Activated T-cell treated with anti-CD3 and anti-CD28 coated beads, Interleukin-2, amount 50 U/mL, for 72 hours (primary cell): ENCODE measurements around the gene IMP3. TPM values are rescaled to one million over a fixed set of nuclear protein-coding genes. Genes with fewer than 3 reads are reported as not detected.

Experiments used
- ATAC-seq, 2 donors: fragments of 150-1000 bp; cut with Tn5 transposase; replicated peaks in 1 of 2; 2 replicates each; pipeline ENCODE4 v1.10.0; 2021; ENCODE audit warnings: moderate library complexity in 2 of 2, mild to moderate bottlenecking in 1 of 2
- DNase-seq, 2 donors: peaks; one replicate each; pipeline ENCODE4 v3.0.0; 2021 to 2022; ENCODE audit warnings: mixed read lengths in 1 of 2
- H3K27ac Mint-ChIP-seq: one replicate; pipeline ENCODE4 v1.8.0; 2022; ENCODE audit warnings: mild to moderate bottlenecking, moderate library complexity, mixed read lengths
- H3K27me3 Mint-ChIP-seq: one replicate; pipeline ENCODE4 v1.8.0; 2022; ENCODE audit warnings: low read depth, mixed read lengths
- H3K36me3 Mint-ChIP-seq, 2 donors: one replicate each; pipeline ENCODE4 v1.8.0; 2022; ENCODE audit warnings: mixed read lengths in 2 of 2, mild to moderate bottlenecking in 1 of 2; ENCODE audit not compliant: insufficient read depth in 2 of 2
- H3K4me1 Mint-ChIP-seq: one replicate; pipeline ENCODE4 v1.8.0; 2022; ENCODE audit warnings: low read depth, mixed read lengths
- H3K4me3 Mint-ChIP-seq, 2 donors: one replicate each; pipeline ENCODE4 v1.8.0; 2022; ENCODE audit warnings: mild to moderate bottlenecking in 2 of 2, mixed read lengths in 2 of 2, moderate library complexity in 2 of 2
- H3K9me3 Mint-ChIP-seq, 2 donors: one replicate each; pipeline ENCODE4 v1.8.0; 2022; ENCODE audit warnings: mixed read lengths in 2 of 2
- total RNA-seq, 2 donors: library from RNA; stranded (reverse); gene quantifications; one replicate each; pipeline ENCODE4 v1.2.3, GENCODE V29; 2022

The IMP3 gene
- total RNA-seq, 2 donors from 2014 or later: 57.5 to 61.0 TPM

DNA sequence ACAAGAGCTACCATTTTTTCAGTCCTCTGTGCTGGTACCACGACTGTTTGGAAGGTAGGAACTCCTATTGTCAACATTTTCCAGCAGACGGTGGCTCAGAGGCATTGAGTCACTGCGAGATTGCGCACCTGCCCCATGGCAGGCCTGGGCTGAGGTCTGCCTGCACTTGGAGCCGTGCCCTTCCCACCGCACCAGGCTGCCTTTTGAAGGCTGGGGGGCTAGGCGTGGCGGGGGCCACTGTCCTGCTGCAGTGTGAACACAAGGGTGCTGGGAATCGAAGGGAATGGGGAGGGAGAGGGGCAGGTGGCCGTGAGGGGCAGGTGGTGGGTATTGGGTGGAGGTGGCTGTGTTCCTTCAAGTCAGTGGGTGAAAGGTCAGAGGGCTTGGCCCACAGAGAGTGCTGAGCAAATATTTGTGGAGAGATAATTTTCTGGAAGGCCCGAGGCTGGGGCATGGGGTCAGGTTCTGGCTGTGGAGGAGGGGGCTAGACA, 24.0 kb upstream of the IMP3 start:
- no peak overlapping the region for H3K4me3 Mint-ChIP-seq
- H3K27ac Mint-ChIP-seq: no peak overlapping the region
- no peaks in the 10 kb centered on the region for H3K9me3 Mint-ChIP-seq
- DNase-seq (no peak), ATAC-seq (no peak)
- H3K36me3 Mint-ChIP-seq: no peaks in the 10 kb centered on the region
- no peaks in the 10 kb centered on the region for H3K27me3 Mint-ChIP-seq
- H3K4me1 Mint-ChIP-seq: no peaks in the 10 kb centered on the region

DNA sequence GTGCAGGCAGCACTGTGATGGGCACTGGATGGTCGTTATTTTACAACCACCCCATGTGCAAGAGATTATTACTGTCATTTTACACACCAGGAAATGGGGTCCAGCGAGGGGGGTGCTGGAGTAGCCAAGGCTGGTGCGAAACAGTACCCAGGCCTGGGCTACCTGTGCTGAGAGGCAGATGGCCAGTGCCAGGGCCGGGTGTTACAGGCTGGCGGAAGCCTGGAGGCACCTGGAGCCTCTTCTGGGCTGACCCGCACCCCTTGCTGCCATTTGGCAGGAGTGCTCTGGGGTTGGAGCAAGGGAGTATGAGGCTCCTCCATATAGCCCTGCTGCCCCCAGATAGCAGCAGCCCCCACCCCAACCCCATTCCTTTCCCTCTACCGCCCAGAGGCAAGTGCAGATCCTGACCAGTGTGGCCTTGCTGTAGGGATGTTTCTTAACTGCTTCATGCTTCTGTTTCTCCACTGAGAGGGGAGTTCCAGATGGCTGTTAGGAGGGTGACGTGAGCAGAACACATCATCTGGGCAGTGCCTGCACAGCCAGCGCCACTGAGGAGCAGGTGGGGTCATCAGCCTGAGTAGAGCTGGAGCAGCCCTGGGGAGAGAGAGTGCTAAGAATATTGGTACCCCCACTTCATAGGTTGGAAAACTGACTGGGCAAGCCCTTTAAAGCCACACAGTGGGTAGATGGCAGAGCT, 22.9 kb upstream of the IMP3 start:
- Mint-ChIP-seq H3K36me3 (no peaks in the 10 kb centered on the region), H3K27ac (no peak overlapping the region), H3K9me3 (no peaks in the 10 kb centered on the region), H3K4me1 (no peaks in the 10 kb centered on the region), H3K27me3 (no peaks in the 10 kb centered on the region), H3K4me3 (no peak overlapping the region)
- no peak for DNase-seq
- no peak for ATAC-seq

DNA sequence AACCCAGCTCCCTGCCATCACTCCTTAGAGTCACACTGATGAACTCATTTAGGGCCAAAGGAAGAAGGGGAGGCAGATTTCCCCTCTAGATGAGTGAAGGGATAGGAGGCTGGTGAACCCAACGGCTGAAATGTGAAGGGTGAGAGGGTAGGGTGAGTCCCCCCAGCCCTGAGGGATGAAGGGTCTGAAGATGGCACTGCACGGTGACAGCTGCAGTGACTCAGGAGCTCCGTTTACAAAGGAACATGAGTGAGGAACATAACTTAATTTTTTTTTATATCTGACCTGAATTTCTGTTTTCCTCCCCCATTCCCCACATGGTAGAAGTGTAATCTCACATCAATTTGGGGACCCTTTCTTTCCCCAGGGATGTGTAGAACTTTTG, 21.7 kb upstream of the IMP3 start:
- Mint-ChIP-seq H3K27me3 (no peaks in the 10 kb centered on the region), H3K4me3 (no peak overlapping the region), H3K4me1 (no peaks in the 10 kb centered on the region), H3K9me3 (no peaks in the 10 kb centered on the region), H3K36me3 (no peaks in the 10 kb centered on the region), H3K27ac (no peak overlapping the region)
- no peak for DNase-seq
- ATAC-seq: no peak

DNA sequence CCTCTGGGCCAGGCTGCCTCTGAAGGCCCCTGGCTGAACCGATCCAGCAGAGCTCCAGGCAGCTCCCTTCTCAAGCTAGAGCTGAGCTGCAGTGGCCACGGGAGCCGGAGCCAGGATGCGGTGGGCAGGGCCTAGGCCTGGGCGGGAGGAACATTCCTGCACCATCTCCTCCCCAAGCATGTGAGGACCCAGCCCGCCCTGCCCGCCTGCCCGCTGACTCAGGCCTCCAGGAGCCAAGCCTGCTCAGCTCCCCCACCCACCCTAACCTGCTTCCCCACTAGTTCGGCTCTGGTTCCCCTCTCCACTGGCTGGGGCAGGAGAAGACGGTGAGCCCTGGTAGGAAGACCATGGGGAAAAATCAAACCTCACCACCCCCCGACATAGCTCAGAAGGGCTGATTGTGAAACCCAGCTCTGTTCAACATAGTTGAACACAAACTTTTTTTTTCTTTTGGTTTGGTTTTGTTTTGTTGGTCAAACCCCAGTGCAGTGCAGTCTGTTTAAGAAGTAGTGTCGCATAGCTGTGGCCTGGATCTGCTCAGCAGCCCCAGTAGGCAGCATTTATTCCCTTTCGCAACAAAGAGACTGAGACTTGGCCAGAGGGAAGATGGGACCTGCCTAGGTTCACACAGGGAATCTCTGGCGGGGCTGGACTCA, 21.2 kb upstream of the IMP3 start:
- no peaks in the 10 kb centered on the region for H3K9me3 Mint-ChIP-seq
- H3K36me3 Mint-ChIP-seq: no peaks in the 10 kb centered on the region
- H3K4me1 Mint-ChIP-seq: no peaks in the 10 kb centered on the region
- no peak overlapping the region for H3K27ac Mint-ChIP-seq
- no peak for DNase-seq
- no peak overlapping the region for H3K4me3 Mint-ChIP-seq
- ATAC-seq: no peak
- H3K27me3 Mint-ChIP-seq: no peaks in the 10 kb centered on the region

DNA sequence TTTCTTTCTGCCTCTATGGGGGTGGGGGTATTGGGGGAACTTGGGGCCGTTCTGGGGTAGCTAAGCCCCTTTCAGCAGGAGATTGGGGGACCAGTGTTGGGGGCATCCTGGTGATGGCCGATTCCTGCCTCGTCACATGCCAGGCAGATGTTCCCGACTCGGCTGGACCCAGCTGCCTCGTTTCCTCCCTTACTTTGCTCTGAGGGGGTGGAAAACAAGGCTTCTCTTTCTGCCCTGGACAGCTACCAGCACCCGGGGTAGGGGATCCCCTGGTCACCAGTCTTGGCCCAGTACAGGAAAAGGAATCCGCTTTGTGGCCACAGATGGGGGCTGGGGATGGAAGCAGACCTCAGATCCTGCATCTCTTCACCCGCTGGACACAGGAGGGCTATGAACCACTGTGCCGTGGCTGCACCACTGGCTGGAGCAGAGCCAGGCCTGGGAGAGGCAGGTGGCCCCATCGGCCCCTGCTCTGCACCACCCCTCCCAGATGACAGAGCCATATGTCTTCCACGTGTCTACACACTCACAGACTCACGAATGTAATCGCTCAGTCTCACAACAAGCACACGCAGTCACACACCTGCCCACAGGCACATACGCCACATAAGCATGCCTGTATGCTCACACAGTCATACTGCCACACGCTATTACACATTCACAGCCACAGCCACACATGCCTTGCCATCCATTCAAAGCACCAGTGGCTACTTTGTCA, 20.1 kb upstream of the IMP3 start:
- Mint-ChIP-seq H3K4me3 (no peak overlapping the region), H3K27ac (no peak overlapping the region), H3K4me1 (no peaks in the 10 kb centered on the region), H3K36me3 (no peaks in the 10 kb centered on the region), H3K27me3 (no peaks in the 10 kb centered on the region), H3K9me3 (no peaks in the 10 kb centered on the region)
- peak in 1 of 2 donors; percentile 23 for ATAC-seq
- no peak for DNase-seq

DNA sequence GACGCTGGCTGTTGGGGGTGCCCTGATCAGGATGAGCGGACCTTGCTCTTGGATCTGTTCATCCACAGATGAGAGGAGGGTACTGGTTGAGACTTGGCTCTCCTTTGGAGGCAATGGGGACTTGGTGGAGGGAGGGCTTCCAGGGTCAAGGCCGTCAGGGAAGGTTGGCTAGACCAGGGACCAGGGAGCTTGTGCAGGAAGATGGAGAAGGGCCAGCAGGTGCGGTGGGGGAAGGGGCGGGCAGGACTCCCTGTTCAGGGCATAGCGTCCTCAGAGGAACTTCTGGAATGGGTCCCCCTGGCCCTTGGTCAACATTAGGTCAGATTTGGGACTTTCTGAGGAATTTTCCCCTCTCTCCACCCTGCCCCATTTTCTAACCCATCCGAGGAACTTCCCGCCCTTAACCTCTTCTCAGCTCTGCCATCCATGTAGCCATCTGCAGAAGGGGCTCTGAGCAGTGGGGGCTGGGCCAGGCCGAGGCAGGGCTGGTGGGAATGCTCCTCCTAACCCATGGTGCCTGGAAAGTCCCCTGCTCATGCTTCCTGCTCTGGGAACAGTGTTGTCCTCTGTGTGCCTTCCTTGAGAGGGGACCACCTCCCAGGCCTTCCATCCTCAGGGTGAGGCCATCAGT, 19.2 kb upstream of the IMP3 start:
- no peak overlapping the region for H3K4me3 Mint-ChIP-seq
- no peaks in the 10 kb centered on the region for H3K36me3 Mint-ChIP-seq
- ATAC-seq: no peak
- no peak for DNase-seq
- no peaks in the 10 kb centered on the region for H3K9me3 Mint-ChIP-seq
- H3K27me3 Mint-ChIP-seq: no peaks in the 10 kb centered on the region
- no peak overlapping the region for H3K27ac Mint-ChIP-seq
- H3K4me1 Mint-ChIP-seq: no peaks in the 10 kb centered on the region

DNA sequence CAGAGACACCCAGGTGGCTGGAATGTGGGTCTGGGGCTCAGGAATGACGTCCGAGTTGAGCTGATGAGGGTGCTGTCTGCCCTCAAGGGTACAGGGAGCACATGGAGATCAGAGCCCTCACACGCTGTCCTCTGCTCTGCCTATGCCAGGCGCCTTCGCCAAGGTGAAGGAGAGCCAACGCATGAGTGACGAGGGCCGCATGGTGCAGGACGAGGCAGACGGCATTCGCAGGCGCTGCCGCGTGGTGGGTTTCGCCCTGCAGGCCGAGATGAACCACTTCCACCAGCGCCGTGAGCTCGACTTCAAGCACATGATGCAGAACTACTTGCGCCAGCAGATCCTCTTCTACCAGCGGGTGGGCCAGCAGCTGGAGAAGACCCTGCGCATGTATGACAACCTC, 16.8 kb upstream of the IMP3 start:
- Mint-ChIP-seq H3K4me1 (peaks cover 3% of the 10 kb centered on the region), H3K9me3 (no peaks in the 10 kb centered on the region), H3K27ac (no peak overlapping the region), H3K27me3 (no peaks in the 10 kb centered on the region), H3K36me3 (no peaks in the 10 kb centered on the region), H3K4me3 (no peak overlapping the region)
- no peak for DNase-seq
- no peak for ATAC-seq

DNA sequence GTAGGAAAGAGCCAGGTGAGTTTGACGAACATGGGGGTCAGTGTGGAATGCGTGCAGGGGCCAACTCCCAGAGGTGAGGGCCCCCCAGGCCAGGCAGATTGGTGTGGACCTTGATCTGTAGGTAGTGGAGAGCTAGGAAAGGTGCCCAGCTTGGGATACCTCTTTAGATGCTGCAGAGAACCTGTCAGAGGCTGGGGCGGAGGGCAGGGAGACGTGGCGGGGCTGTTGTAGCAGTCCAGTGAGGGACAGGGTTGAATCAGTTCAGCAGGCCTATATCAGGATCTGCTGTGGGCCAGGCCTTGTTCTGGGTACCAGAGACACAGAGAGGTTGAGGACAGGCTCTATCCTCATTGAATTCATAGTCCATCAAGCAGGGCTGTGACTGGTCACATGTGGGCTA, 16.3 kb upstream of the IMP3 start:
- Mint-ChIP-seq H3K27ac (no peak overlapping the region), H3K4me3 (no peak overlapping the region)

DNA sequence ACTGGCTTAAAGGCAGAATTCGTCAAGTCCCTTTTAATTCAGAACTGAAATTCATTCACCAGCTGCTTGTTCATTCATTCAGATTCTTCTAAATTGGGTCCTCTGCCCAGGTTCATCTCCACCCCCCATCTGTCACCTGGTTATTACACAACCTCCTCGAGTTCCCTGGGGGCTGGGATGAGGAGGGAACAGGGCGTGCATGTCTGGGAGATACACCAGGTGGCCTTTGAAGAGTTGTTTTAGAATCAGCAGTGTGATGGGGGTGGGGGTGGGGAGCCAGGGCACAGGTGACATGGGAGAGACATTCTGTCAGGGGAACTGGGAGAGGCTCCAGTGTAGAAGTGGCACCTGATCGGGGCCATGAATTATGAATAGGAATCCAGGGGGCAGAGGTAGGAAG, 15.9 kb upstream of the IMP3 start:
- DNase-seq: no peak
- Mint-ChIP-seq H3K27ac (no peak overlapping the region), H3K4me1 (peaks cover 12% of the 10 kb centered on the region), H3K36me3 (no peaks in the 10 kb centered on the region), H3K27me3 (no peaks in the 10 kb centered on the region), H3K4me3 (no peak overlapping the region), H3K9me3 (no peaks in the 10 kb centered on the region)
- ATAC-seq: no peak

More for the DNA sequence above, 16.3 kb upstream of the IMP3 start:
- Mint-ChIP-seq H3K4me1 (peaks cover 8% of the 10 kb centered on the region), H3K9me3 (no peaks in the 10 kb centered on the region), H3K27me3 (no peaks in the 10 kb centered on the region), H3K36me3 (no peaks in the 10 kb centered on the region)
- DNase-seq (no peak), ATAC-seq (no peak)

DNA sequence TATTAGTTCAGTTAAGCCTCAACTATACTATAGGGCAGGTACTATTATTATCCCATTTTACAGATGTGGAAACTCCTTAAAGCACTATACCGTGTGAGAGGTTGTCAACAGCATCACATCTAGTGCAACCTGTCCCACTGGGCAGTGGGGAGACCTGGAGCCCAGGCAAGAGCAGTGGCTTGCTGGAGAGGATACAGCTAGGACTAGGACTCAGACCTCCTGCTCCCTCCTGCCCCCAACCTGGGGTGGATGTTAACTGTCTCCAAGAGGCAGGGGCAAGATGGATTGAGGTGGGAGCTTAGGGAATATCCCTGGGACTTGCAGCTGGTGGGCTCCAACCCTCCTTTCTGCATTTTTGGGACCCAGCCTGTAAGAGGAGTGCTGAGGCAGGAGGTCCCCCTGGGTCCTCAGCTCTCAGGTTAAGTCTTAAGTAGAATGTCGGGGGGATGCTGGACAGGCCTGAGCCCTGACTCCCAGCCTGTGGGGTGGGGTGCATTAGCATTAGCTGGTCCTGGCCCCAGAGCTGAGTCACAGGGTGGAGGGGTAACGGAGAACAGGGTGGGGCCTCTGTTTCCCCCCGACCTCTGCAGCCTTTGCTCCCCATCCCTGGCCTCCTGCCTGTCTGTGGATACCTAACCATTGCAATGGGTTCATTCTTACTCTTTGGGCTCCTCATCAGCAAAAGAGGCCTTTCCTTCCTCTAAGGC, 14.3 kb upstream of the IMP3 start:
- DNase-seq (no peak), ATAC-seq (no peak)
- H3K27ac Mint-ChIP-seq: no peak overlapping the region
- H3K4me1 Mint-ChIP-seq: peaks cover 18% of the 10 kb centered on the region
- H3K4me3 Mint-ChIP-seq: no peak overlapping the region
- H3K27me3 Mint-ChIP-seq: no peaks in the 10 kb centered on the region
- no peaks in the 10 kb centered on the region for H3K36me3 Mint-ChIP-seq
- no peaks in the 10 kb centered on the region for H3K9me3 Mint-ChIP-seq

DNA sequence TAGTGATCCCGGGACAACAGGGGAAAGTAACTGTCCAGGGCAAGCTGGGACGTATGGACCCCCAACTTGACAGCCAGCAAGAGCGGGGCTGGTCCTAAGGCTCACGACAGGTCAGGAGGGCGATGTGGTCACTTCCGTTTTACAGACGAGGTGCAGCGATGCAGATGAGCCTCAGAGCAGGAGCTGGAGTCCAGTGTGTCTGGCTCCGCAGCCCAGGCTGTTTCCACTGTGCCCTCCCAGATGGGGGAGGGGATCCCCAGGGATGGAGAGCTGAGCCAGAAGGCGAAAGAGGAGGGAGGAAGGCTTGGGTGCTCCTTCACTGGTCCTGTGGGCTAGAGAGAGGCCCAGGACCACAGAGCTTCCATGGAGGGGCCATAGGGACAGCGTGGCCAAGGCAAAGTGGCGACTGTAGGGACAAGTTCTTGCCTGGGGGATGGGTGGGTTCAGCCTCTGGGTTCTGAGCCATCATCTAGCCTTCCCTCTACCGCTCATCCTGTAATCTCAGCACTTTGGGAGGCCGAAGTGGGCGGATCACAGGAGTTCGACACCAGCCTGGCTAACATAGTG, 13.4 kb upstream of the IMP3 start:
- H3K36me3 Mint-ChIP-seq: no peaks in the 10 kb centered on the region
- H3K27ac Mint-ChIP-seq: no peak overlapping the region
- H3K9me3 Mint-ChIP-seq: no peaks in the 10 kb centered on the region
- H3K4me1 Mint-ChIP-seq: peaks cover 18% of the 10 kb centered on the region
- ATAC-seq (no peak), DNase-seq (no peak)
- H3K4me3 Mint-ChIP-seq: no peak overlapping the region
- H3K27me3 Mint-ChIP-seq: no peaks in the 10 kb centered on the region

DNA sequence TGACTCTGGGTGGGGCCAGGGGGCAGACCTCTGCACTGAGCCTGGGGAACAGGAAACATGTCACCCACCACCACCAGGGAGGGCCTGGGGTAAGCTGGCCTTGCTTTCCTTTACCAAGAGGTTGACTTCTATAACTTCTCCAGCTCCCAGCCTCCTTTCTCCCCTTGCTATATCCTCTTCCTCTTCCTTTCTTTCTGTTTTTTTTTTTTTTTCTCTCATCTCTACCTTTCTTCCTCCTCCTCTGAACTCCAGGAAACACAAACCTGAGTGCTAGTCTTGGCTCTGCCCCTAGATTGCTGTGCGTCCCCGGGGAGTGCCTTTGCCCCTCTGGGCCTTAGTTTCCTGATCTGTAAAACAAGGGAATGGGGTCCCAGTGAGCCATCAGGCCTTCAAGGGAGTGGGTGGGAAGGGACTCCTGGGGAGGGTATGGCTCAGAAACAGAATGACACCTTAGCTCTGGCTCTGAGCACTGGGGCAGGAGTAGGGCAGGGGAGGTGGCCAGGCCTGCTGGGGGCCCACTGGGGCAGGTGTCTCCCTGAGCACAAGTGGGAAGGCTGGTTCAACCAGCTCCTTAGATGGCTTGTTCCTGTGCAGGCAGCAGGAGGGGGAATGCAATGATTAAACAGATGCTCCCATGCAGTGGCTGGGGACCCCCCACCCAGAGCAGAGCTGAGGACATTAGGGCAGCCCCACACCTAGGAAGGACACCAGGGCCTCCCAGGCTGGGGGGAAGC, 12.0 kb upstream of the IMP3 start:
- DNase-seq (peak; percentile 18 to 21), ATAC-seq (peak in 1 of 2 donors; percentile 20)
- Mint-ChIP-seq H3K4me3 (peak overlapping the region; percentile 46 to 59), H3K36me3 (no peaks in the 10 kb centered on the region), H3K9me3 (no peaks in the 10 kb centered on the region), H3K27ac (peak overlapping the region; percentile 10), H3K4me1 (peaks cover 23% of the 10 kb centered on the region), H3K27me3 (peaks cover under 1% of the 10 kb centered on the region)
